ENCODE data around the gene WWOX. TPM values are rescaled to one million over a fixed set of nuclear protein-coding genes. Genes with fewer than 3 reads are reported as not detected.

Gene WWOX
- total RNA-seq, 1 donor from 2014 or later, result 19.1 TPM

GRCh38 chr16:78102865-78103264 lies 3.4 kb downstream of the WWOX start:
- DNase-seq (ENCODE audit: extremely low read depth, low read depth, low spot score), result no peak

- no peak for DNase-seq (ENCODE audit: extremely low read depth, low read depth, low spot score)
Measured at GRCh38 chr16:78105517-78105916, 6.1 kb downstream of the WWOX start.

GRCh38 chr16:78106686-78107085 lies 7.2 kb downstream of the WWOX start:
- DNase-seq (ENCODE audit: extremely low read depth, low read depth, low spot score), result no peak

GRCh38 chr16:78108451-78108850 lies 9.0 kb downstream of the WWOX start:
- DNase-seq (ENCODE audit: extremely low read depth, low read depth, low spot score), result no peak

- no peak for DNase-seq (ENCODE audit: extremely low read depth, low read depth, low spot score)
Measured at GRCh38 chr16:78113258-78113657, 13.8 kb downstream of the WWOX start.

- no peak for DNase-seq (ENCODE audit: extremely low read depth, low read depth, low spot score)
Measured at GRCh38 chr16:78115659-78116058, 16.2 kb downstream of the WWOX start.

- no peak for DNase-seq (ENCODE audit: extremely low read depth, low read depth, low spot score)
Measured at GRCh38 chr16:78116946-78117345, 17.5 kb downstream of the WWOX start.

GRCh38 chr16:78117391-78117790 lies 17.9 kb downstream of the WWOX start:
- no peak for DNase-seq (ENCODE audit: extremely low read depth, low read depth, low spot score)

- no peak for DNase-seq (ENCODE audit: extremely low read depth, low read depth, low spot score)
Measured at GRCh38 chr16:78118469-78119025, 19.1 kb downstream of the WWOX start.

GRCh38 chr16:78122774-78123315 lies 23.4 kb downstream of the WWOX start:
- DNase-seq (ENCODE audit: extremely low read depth, low read depth, low spot score), result peak; percentile 27

- DNase-seq (ENCODE audit: extremely low read depth, low read depth, low spot score), result no peak
Measured at GRCh38 chr16:78125112-78125844, 25.8 kb downstream of the WWOX start.

- no peak for DNase-seq (ENCODE audit: extremely low read depth, low read depth, low spot score)
Measured at GRCh38 chr16:78126662-78127061, 27.2 kb downstream of the WWOX start.

- no peak for DNase-seq (ENCODE audit: extremely low read depth, low read depth, low spot score)
Measured at GRCh38 chr16:78127130-78127529, 27.7 kb downstream of the WWOX start.

GRCh38 chr16:78128913-78129312 lies 29.5 kb downstream of the WWOX start:
- DNase-seq (ENCODE audit: extremely low read depth, low read depth, low spot score), result no peak

- no peak for DNase-seq (ENCODE audit: extremely low read depth, low read depth, low spot score)
Measured at GRCh38 chr16:78129349-78129748, 29.9 kb downstream of the WWOX start.

- no peak for DNase-seq (ENCODE audit: extremely low read depth, low read depth, low spot score)
Measured at GRCh38 chr16:78130083-78130608, 30.7 kb downstream of the WWOX start.

GRCh38 chr16:78130950-78131349 lies 31.5 kb downstream of the WWOX start:
- no peak for DNase-seq (ENCODE audit: extremely low read depth, low read depth, low spot score)

- no peak for DNase-seq (ENCODE audit: extremely low read depth, low read depth, low spot score)
Measured at GRCh38 chr16:78133919-78134318, 34.5 kb downstream of the WWOX start.

- no peak for DNase-seq (ENCODE audit: extremely low read depth, low read depth, low spot score)
Measured at GRCh38 chr16:78134944-78135619, 35.6 kb downstream of the WWOX start.

GRCh38 chr16:78137179-78137578 lies 37.7 kb downstream of the WWOX start:
- no peak for DNase-seq (ENCODE audit: extremely low read depth, low read depth, low spot score)

- no peak for DNase-seq (ENCODE audit: extremely low read depth, low read depth, low spot score)
Measured at GRCh38 chr16:78137782-78138616, 38.5 kb downstream of the WWOX start.
